ENCODE results near the gene ARMCX5. TPM values are rescaled to one million over a fixed set of nuclear protein-coding genes. Genes with fewer than 3 reads are reported as not detected.

The ARMCX5 gene
- polyA plus RNA-seq, 4 donors = 6.5 to 20.5 (median 8.2) TPM

Other genes with a start within 250 kb of the ARMCX5 start
- under 1 TPM in 2 of 4 donors, not detected in 2; 0.07 to 0.09 TPM for gene NXF2B, start 159.5 kb upstream of the ARMCX5 start, polyA plus RNA-seq
- gene TCP11X2, start 127.7 kb upstream of the ARMCX5 start, polyA plus RNA-seq = under 1 TPM in 1 of 4 donors, not detected in 3; 0.18 TPM
- gene TMSB15A, start 82.8 kb upstream of the ARMCX5 start, polyA plus RNA-seq = 1 to 10 TPM in 1 of 4 donors, under 1 TPM in 1, not detected in 2; 0.78 to 10.0 TPM
- 1 to 10 TPM in 2 of 4 donors, under 1 TPM in 2; 0.67 to 8.6 (median 2.1) TPM for gene GPRASP1, start 52.0 kb downstream of the ARMCX5 start, polyA plus RNA-seq
- gene GPRASP2, start 112.9 kb downstream of the ARMCX5 start, polyA plus RNA-seq = 10 to 100 TPM in 1 of 4 donors, 1 to 10 TPM in 2, under 1 TPM in 1; 0.45 to 13.2 (median 3.4) TPM
- 1 to 10 TPM in 3 of 4 donors, under 1 TPM in 1; 0.81 to 9.3 (median 1.5) TPM for gene GPRASP3, start 121.2 kb downstream of the ARMCX5 start, polyA plus RNA-seq

Data from small intestine (tissue), 4 donors.